ENCODE data around the gene TMEM167B.

DNA sequence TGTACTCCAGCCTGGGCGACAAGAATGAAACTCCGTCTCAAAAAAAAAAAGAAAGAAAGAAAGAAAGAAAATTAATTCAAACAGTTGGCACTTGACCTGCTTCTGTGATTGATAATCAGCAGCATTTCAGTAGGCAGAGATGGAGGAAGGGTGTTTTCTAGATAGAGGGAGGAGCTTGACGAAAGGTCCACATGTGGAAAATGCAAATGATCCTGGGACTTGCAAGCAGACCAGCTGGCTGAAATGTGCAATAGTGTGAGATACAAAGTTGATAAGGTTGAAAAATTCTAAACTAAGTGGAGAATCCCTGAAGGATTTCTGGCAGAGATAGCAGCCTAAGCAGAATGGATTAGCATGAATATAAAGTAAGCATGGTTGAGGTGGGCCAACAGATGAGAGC is 27.5 kb downstream of the TMEM167B start:
- TF ChIP-seq, protein P1, sequence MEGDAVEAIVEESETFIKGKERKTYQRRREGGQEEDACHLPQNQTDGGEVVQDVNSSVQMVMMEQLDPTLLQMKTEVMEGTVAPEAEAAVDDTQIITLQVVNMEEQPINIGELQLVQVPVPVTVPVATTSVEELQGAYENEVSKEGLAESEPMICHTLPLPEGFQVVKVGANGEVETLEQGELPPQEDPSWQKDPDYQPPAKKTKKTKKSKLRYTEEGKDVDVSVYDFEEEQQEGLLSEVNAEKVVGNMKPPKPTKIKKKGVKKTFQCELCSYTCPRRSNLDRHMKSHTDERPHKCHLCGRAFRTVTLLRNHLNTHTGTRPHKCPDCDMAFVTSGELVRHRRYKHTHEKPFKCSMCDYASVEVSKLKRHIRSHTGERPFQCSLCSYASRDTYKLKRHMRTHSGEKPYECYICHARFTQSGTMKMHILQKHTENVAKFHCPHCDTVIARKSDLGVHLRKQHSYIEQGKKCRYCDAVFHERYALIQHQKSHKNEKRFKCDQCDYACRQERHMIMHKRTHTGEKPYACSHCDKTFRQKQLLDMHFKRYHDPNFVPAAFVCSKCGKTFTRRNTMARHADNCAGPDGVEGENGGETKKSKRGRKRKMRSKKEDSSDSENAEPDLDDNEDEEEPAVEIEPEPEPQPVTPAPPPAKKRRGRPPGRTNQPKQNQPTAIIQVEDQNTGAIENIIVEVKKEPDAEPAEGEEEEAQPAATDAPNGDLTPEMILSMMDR (IDR thresholded peaks at IDR 0.05; ENCODE audit: low read depth, low read length, poor library complexity, severe bottlenecking), result no peak
- no peak for TF ChIP-seq EZH2phosphoT487 (IDR thresholded peaks at IDR 0.05; ENCODE audit: borderline replicate concordance, low read length)

Measured in DOHH2 (cell line).